Stimulated activated CD8-positive, alpha-beta memory T cell treated with anti-CD3 and anti-CD28 coated beads, Interleukin-2, amount 100 ng/mL, for 48 hours (primary cell): Measurements from ENCODE around the gene APIP.

Experiments
- DNase-seq, 2 donors: peaks; one replicate each; pipeline ENCODE4 v3.0.0-alpha.2; 2020; ENCODE audit warnings: low read depth in 2 of 2

APIP gene, protein sequence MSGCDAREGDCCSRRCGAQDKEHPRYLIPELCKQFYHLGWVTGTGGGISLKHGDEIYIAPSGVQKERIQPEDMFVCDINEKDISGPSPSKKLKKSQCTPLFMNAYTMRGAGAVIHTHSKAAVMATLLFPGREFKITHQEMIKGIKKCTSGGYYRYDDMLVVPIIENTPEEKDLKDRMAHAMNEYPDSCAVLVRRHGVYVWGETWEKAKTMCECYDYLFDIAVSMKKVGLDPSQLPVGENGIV

DNA sequence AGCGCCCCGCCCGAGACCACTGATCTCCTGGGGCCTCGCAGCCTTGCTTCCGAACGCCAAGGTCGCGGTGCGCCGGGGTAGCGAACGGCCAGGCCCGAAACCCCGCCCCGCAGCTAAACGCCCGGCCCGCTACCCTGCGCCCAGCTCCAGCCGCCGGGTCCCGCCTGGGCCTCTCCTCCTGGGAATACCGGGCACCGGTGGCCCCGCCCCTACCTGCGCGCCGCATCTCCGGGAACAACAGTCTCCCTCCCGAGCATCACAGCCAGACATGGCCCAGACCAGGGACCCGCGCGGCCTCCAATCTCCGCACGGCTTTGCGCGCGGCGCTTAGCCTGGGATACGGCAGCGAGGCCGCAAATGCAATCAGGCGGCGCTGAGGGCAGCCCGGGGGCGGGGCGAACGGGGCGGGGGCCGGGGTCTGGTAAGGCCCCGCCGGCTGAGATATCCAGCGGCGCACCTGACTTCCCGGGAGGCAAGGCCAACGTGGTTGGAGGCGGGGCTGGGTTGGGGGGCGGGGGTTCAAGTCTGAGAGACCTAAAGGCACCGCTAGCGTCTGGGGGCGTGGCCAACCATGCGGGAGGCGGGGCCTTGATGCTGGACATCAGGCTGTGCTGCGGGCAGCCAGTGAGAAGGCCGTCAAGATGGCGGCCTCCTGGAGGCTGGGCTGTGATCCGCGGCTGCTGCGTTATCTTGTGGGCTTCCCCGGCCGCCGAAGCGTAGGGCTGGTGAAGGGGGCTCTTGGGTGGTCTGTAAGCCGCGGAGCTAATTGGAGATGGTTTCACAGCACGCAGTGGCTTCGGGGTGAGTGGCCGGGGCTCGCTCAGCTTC lies at the start of gene APIP, which contains the start of gene PDHX:
TSS of gene APIP (minus strand) at position 365 of the 828 bp plus-strand sequence. CDS start at position 270, 95 bp downstream.
TSS of gene PDHX (plus strand) at position 604 of the 828 bp plus-strand sequence. CDS start at position 642, 38 bp downstream.
- peak; percentile 99 for DNase-seq

DNA sequence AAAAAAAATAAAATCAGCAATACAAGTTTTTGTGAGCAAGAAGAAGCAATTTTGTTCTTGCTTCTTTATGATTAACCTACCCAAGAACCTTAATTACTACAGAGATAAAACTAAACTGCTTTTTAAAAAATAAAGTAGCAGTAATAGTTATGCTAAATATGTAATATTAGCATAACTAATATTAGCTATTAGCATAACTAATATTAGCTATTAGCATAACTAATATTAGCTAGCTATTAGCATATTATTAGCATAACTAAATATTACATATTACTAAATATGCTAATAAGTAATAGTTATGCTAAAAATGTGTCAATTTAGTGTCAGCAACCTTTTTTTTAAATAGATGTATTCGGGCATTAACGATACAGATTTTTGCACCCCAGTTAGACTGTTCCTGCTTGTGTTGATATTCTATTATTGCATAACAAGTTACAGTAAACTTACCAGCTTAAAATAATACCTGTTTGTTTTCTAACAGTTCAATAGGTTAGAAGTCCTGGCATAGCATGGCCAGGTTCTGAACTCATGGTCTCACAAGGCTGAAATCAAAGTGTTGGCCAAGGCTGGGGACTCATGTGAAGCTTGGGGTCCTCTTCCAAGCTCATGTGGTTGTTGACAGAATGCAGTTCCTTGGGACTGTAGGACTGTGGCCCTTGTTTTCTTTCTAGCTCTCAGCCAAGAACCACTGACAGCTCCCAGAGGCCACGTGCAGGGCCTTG lies 48.6 kb upstream of the APIP start:
- DNase-seq, result no peak

DNA sequence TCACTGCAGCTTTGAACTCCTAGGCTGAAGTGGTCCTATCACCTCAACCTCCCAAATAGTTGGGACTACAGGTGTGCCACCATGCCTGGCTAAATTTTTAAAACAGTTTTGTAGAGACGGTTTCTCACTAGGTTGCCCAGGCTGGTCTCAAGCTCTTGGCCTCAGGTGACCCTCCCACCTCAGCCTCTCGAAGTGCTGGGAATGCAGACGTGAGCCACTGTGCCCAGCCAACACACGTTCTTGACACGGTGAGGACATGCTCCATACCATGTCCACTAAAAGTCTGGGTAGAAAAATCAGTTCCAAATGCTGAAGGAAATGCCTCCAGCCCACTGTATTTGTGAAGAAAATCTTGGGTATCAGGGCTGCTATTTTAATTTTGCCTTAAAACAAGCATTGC lies 47.2 kb upstream of the APIP start:
- no peak for DNase-seq

DNA sequence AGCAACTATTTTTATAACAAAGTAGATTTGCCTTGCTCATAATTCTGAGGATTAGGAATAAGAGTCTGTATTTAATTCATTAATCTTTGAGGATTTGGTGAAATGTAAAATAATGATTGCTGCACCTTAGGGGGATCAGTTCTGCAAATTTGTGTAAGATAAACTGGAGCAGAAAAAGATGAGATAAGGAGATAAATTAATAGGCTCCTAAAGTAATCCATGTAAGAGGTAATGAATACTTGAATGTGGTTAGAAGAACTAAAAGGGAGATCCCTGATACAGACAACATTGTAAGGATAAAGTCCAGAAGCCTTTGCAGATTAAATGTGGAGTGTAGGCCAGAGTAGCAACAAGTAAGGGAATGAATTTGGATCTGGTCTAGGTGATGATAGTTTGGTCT lies 45.9 kb upstream of the APIP start:
- no peak for DNase-seq

DNA sequence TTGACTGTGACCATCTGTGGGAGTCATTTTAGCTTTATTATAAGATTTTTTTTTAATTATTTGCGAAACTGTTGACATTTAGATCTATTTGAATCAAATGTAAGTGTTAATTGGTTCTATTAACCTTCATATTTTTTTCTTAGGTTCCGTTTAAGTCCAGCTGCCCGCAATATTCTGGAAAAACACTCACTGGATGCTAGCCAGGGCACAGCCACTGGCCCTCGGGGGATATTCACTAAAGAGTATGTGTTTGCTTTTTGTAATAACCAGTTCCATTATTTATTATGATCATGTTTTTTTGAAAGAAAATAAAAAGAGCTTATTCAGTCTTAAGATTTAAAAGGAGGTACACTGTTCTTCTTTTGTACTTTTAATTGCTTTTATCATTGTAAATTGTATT lies 44.1 kb upstream of the APIP start:
- no peak for DNase-seq

DNA sequence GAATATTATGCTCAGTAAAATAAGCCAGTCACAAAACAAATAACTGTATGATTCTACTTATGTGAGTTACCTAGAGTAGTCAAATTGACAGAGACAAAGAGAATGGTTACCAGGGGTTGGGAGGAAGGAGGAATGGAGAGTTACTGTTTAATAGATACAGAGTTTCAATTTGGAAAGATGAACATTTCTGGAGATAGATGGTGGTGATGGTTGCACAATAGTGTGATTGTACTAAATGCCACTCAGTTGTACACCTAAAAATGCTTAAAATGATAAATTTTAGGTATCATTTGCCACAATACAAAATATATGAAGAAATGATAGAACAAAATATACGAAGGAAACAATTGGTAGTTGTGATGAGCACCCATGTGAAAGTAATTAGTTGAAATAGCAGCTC lies 43.6 kb upstream of the APIP start:
- DNase-seq, result no peak

DNA sequence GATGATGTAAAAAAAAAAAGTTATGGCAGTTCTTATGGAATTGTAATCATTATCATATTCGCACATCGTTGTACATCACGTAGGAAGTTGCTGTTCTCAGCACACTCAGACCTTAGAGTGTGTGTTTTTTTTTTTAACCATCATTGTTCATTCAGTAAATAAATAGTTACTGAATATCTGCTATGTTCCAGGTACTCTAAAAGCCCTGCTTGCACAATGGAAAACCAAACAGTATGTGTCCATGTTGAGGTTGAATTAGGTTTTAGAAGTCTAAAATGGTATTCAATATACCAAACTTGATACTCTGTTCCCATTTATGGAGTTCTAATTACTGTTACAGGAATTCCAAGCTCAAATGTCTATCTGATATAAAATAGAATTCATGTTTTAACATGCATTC lies 41.4 kb upstream of the APIP start:
- DNase-seq, result no peak

DNA sequence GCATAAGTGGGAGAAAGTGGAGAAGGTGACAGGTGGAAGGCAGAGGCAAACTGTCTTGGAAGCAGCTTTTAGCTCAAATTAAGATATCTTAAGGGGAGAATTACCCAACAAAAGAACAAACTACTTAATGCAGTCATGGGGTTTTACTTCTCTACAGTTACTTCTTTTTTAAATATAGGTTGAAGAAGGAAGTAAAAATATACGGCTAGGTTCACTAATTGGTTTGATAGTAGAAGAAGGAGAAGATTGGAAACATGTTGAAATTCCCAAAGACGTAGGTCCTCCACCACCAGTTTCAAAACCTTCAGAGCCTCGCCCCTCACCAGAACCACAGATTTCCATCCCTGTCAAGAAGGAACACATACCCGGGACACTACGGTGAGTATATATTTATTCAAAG lies 41.0 kb upstream of the APIP start:
- no peak for DNase-seq

DNA sequence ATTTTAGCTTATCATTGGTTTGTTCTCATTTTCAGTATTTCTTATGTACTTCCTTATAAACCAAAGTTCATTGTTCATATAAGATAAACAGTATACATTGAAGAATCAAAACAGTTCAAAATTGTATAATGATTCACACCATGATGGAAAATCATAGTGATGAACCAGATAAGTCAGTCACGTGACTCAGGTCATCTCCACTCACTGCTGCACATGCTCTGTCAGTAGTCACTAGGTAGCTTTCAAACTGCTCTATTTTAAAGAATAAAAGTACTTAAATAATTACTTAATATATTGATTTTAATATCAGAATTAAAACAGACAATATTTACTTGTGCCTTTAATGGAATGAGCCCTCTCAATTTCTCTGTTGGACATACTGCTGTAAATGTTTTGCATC lies 37.8 kb upstream of the APIP start:
- DNase-seq, result no peak

DNA sequence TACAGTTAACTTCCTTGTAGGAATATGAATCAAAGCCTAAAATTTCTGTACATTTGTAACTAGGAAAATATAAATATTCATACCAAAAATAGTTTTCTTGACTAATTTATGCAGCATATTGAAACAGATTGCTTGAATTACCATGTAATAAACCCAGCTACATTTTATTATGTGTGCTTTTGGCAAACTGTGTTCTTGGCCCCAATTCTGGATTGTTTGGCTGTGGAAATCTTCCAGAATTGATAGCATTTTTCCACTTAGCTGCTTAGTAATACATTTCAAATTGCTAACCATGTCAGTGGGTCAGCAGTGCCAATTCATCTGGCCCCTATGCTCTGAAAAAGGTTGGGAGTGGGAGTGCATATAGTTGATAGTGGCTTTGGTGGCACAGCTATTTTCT lies 32.5 kb upstream of the APIP start:
- DNase-seq, result no peak

DNA sequence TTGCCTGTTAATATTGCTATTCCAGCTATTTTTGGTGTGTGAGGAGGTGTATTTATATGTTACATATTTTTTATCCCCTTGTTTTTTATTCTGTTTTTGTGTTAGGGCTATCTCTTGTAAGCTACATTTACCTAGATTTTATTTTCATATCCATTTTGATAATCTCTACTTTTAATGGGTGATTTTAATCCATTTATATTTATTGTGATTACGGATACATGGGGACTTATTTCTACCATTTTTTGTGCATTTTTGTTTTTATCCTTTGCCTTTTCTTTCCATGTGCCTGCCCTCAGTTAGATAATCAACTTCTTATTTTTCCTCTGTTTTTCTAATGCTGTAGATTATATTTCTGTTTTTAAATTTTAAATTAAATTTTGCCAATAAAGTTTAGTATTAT lies 28.5 kb upstream of the APIP start:
- DNase-seq, result no peak

DNA sequence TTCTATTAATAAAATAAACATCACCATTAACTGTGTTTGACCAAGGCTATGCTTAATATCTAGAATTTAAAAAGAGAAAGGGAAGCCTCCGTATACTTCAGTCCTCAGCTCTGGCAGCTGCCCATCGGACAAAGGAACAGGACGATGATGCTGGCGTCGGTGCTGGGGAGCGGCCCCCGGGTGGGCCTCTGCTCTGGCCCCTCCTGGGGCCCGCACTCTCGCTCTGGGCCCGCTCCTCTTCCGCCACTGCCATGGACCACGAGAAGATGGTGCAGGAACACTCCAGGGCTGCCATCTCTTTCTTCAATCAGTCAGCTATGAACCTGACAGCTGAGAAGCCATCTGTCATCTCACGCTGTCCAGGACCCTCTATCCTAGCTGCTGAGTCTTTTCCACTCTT lies 25.5 kb upstream of the APIP start:
- no peak for DNase-seq

DNA sequence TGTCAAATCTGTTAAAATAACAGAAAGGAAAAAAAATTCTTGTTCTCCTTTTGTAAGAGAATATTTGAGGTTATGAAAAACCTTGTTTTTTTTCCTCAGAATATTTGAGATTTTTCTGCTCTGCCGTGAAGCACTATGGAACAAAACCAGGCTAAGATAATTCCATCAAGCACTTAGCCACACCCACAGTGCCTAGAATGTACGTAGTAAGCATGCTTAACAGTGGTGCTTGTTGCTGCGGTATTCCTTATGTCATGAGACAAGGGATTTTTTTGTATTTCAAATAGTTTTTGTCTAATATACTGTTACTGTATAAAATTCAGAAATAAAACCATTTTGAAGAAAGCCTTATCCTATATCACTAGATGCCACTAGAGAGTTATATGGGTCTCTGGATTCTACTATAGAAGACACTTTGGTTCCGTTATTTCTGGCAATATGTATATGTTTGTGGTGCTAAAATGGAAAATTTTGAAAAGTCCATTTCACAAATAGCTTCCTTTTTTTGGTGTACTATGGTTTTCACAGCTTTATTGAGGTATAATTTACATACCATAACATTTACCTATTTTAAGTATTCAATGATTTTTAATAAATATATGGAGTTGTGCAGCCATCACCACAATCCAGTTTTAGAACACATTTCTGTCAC lies 24.0 kb upstream of the APIP start:
- DNase-seq, result no peak

DNA sequence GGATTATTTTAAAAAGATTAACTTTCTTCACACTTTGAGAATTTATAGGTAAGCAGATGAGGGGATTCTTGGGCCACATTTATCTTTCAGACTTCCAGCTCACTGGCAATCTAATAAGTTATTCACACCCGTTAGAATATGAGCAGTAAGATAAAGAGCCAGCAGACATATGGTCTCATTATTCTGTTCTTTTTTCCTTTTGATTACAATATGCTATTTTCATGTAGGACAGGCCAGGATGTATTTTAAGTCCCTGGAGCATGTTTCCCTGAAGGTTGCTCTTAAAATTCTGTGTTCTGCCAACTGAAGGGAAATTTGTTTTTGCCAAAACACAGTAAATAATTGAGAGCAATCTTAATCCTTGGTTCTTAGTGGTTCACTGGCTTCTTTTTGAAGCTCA lies 22.4 kb upstream of the APIP start:
- DNase-seq, result no peak

DNA sequence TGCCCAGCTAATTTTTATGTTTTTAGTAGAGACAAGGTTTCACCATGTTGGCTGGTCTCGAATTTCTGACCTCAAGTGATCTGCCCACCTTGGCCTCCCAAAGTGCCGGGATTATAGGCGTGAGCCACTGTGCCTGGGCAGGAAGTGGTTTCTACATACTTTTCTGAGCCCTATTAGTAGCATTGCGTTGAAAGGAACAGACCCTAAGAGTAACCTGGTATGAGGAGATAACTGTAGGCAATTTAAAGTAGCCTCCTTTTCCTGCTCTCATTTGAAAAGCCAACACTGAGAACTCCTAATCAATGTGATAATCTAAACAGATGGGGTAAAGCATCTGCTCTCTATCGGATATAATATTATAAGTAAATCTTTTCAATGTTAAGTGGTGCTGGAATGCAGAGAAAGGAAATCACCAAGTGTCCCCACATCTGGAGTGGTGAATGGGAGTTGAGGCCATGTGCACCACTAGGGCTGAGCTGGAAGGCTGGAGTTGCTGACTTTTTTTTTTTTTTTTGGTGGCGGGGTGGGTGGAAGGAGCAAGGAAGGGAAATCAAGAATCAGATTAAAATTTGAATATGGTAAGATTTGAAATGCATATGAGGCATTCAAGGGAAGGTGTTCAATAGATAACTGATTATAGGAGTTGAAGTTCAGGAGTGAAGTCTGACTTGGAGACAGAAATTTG lies 20.9 kb upstream of the APIP start:
- no peak for DNase-seq

DNA sequence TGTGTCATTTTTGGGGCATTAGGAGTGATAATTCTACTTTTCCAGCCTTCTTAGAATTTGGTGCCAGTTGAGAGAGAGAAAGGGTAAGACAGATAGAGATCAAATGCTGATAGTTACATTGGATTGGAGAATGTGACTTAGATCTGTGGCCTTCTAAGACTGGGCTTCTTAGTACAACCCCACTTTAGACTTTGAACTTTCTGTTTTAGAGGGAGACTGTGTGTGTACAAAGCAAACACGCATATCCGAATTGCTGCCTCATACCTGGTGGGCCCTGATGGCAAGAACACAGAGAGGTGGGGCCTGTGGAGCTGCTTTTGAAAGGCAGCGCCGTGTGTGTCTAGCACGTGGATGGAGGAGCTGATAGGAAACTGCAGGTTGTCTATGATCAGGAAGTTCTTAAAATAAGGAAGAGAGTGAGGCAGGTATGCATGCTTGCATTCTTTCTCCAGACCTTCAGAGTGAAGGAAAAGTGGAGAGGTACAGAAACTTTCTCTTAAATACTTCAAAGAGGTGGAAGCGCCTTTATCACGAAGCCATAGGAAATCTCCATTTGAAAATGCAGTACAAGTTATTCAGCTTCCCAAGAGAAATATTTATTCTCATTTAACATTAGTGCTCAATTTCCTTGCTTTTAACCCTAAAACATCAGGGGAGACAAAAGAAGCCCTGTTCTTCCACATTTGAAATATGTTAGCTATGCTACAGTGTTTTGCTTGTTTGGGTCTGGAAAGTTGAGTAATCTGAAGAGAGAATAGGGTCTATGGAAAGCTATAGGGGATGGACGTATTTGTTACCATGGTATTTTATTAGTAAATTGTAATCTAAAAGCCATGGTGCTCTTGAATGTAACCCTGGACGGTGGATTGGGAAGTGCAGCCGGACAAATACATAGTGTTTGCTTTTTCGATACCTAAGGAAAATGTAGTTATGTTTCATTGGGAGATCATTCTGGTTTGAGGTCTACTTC lies 13.9 kb upstream of the APIP start:
- DNase-seq, result no peak

DNA sequence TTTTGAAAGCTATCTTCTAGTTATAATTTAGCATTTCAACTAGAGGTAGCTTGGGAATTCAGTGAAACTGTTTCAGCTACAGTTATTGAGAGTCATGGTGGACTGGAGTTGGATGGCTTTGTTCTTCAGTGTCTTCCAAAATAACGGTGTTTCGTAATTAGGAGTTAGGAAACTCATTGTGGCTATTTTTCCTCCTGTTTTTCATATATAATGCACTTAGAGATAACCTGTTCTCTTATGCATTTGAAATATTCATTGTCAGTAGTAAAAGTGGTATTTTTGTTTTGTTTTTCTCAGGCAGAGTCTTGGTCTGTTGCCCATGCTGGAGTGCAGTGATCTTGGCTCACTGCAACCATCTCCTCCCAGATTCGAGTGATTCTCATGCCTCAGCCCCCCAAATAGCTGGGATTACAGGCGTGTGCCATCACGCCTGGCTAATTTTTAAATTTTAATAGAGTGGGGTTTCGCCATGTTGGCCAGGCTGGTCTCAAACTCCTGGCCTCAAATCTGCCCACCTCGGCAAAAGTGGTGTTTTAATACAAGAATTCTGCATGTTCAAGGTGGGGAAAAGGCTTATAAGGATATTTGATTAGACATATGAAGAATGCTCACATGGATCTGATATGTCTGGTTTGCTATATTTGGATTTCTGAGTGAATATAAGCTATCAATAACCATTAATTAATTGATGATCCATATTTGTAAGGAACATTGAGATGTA lies 12.9 kb upstream of the APIP start:
- no peak for DNase-seq

DNA sequence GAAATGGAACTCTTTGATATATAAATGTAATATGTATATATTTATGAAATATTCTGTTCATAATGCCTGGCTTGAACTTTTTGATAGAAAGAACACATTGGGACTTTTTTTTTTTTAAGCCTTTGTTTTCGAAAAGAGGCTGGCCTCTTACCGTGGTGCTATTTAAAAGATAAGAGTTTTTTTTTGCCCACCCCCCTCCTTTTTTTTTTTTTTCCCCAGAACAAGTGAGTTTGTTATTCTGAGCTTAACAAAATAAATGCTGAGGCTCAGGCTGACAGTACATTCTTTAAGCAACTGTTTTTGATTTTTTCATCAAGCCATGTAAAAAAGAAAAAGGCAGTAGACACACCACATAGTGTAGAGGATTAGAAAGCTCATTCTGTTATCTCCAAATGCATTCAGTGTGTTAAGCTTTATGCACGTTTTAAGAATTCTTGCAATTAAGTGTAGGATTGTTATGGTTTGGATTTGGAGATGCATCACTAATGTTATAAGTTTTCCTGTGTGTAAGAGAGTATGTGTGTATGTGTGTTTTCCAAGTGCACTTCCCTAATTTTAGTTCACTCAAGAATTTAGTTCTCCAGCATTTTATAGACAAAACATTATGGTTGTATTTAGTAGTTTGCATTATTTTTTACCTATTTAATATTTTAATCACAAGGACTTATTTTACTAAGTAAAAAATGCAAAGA lies 12.2 kb upstream of the APIP start:
- DNase-seq, result no peak

DNA sequence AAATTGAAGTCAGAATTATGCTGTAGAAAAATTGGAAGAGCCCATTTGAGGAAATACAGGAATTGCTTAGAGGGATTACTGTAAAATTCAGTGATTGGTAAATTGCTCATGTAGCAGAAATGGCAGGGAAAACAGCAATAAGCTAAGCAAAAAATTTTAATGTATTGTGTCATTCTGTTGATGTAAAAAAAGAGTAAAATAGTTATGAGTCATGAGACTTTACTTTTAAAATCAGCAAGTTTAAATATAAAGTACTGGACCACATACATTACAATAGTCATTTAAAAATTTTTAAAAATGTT lies 10.6 kb upstream of the APIP start:
- no peak for DNase-seq
